ENCODE measurements around the gene TMEM190. TPM values are rescaled to one million over a fixed set of nuclear protein-coding genes. Genes with fewer than 3 reads are reported as not detected.

TMEM190 gene
- total RNA-seq, 1 donor from 2014 or later: not detected

GRCh38 chr19:55362174-55362989, 14.2 kb upstream of the TMEM190 start:
- no peak for TF ChIP-seq CTCF (IDR thresholded peaks at IDR 0.05)
- Histone ChIP-seq H3K27ac (no peak overlapping the region), H3K27me3 (peaks cover 5% of the 10 kb centered on the region), H3K9me3 (no peaks in the 10 kb centered on the region), H3K36me3 (no peaks in the 10 kb centered on the region), H3K4me3 (no peak overlapping the region), H3K4me1 (no peaks in the 10 kb centered on the region)
- ATAC-seq (no peak), DNase-seq (no peak)
- intact Hi-C loops (cut with DNase I): no loop called here

- H3K27me3 ChIP-seq: peaks cover 8% of the 10 kb centered on the region
- ATAC-seq: no peak
- TF ChIP-seq CTCF (IDR thresholded peaks at IDR 0.05): no peak
- no peaks in the 10 kb centered on the region for H3K36me3 ChIP-seq
- H3K4me3 ChIP-seq: no peak within 1 kb of the TSS
- DNase-seq: no peak
- H3K9me3 ChIP-seq: no peaks in the 10 kb centered on the region
- H3K4me1 ChIP-seq: no peaks in the 10 kb centered on the region
- intact Hi-C loops (cut with DNase I): no loop called here
- no peak within 1 kb of the TSS for H3K27ac ChIP-seq
Measured at GRCh38 chr19:55362990-55363716, 13.5 kb upstream of the TMEM190 start, which contains the start of gene GARIN5B. Gene GARIN5B, minus strand, starts transcription at chr19:55363260. Its CDS starts 194 bp downstream, at chr19:55363066.

GRCh38 chr19:55365245-55365644, 11.4 kb upstream of the TMEM190 start:
- DNase-seq (no peak), ATAC-seq (no peak)
- H3K4me1 ChIP-seq: peaks cover 5% of the 10 kb centered on the region
- intact Hi-C loops (cut with DNase I): no loop called here
- no peak overlapping the region for H3K27ac ChIP-seq
- no peaks in the 10 kb centered on the region for H3K36me3 ChIP-seq
- no peak for TF ChIP-seq CTCF (IDR thresholded peaks at IDR 0.05)
- H3K27me3 ChIP-seq: peaks cover 26% of the 10 kb centered on the region
- H3K9me3 ChIP-seq: no peaks in the 10 kb centered on the region
- no peak overlapping the region for H3K4me3 ChIP-seq

GRCh38 chr19:55365964-55366363, 10.7 kb upstream of the TMEM190 start:
- intact Hi-C loops (cut with DNase I): no loop called here
- TF ChIP-seq CTCF (IDR thresholded peaks at IDR 0.05): no peak
- H3K36me3 ChIP-seq: no peaks in the 10 kb centered on the region
- no peak overlapping the region for H3K27ac ChIP-seq
- peaks cover 33% of the 10 kb centered on the region for H3K27me3 ChIP-seq
- ATAC-seq: no peak
- no peak overlapping the region for H3K4me3 ChIP-seq
- no peak for DNase-seq
- H3K4me1 ChIP-seq: peaks cover 5% of the 10 kb centered on the region
- H3K9me3 ChIP-seq: no peaks in the 10 kb centered on the region

GRCh38 chr19:55366790-55367189, 9.8 kb upstream of the TMEM190 start:
- ATAC-seq (no peak), DNase-seq (no peak)
- no peaks in the 10 kb centered on the region for H3K36me3 ChIP-seq
- peaks cover 5% of the 10 kb centered on the region for H3K4me1 ChIP-seq
- H3K27me3 ChIP-seq: peaks cover 41% of the 10 kb centered on the region
- no peak for TF ChIP-seq CTCF (IDR thresholded peaks at IDR 0.05)
- no peak overlapping the region for H3K4me3 ChIP-seq
- intact Hi-C loops (cut with DNase I): no loop called here
- no peak overlapping the region for H3K27ac ChIP-seq
- no peaks in the 10 kb centered on the region for H3K9me3 ChIP-seq

Data from upper lobe of right lung (tissue), 1 donor.